GM21526 (cell line): ENCODE data around the gene ACAP2.

Experiments
- ATAC-seq: cut with Tn5 transposase; IDR thresholded peaks from one replicate; pipeline ENCODE4 v1.9.1; 2021; ENCODE audit warnings: moderate library complexity; ENCODE audit not compliant: unreplicated experiment, low FRiP score

Gene ACAP2

GRCh38 chr3:195263925-195264600 is 178.8 kb downstream of the ACAP2 start:
- no peak for ATAC-seq

- no peak for ATAC-seq
Observed at GRCh38 chr3:195263193-195263924, 179.5 kb downstream of the ACAP2 start.

DNA sequence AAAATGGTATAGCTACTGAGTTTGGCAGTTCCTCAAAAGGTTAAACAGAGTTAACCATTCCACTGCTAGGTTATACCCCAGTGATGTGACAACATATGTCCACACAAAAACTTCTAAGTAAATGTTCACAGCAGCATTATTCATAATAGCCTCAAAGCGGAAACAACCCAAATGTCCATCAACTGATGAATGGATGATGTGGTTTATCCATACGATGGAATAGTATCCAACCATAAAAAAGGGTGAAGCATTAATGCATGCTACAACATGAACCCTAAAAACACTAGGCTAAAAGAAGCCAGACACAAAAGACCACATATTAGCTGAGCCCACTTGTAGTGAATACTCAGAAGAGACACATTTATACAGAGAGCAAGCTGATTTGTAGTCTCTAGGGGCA is 180.9 kb downstream of the ACAP2 start:
- ATAC-seq: no peak

GRCh38 chr3:195260280-195260905 is 182.4 kb downstream of the ACAP2 start:
- no peak for ATAC-seq

GRCh38 chr3:195259475-195260279 is 183.1 kb downstream of the ACAP2 start:
- peak; percentile 62 for ATAC-seq

GRCh38 chr3:195259154-195259474 is 183.7 kb downstream of the ACAP2 start:
- ATAC-seq: no peak

- no peak for ATAC-seq
Observed at GRCh38 chr3:195258449-195259153, 184.2 kb downstream of the ACAP2 start.

DNA sequence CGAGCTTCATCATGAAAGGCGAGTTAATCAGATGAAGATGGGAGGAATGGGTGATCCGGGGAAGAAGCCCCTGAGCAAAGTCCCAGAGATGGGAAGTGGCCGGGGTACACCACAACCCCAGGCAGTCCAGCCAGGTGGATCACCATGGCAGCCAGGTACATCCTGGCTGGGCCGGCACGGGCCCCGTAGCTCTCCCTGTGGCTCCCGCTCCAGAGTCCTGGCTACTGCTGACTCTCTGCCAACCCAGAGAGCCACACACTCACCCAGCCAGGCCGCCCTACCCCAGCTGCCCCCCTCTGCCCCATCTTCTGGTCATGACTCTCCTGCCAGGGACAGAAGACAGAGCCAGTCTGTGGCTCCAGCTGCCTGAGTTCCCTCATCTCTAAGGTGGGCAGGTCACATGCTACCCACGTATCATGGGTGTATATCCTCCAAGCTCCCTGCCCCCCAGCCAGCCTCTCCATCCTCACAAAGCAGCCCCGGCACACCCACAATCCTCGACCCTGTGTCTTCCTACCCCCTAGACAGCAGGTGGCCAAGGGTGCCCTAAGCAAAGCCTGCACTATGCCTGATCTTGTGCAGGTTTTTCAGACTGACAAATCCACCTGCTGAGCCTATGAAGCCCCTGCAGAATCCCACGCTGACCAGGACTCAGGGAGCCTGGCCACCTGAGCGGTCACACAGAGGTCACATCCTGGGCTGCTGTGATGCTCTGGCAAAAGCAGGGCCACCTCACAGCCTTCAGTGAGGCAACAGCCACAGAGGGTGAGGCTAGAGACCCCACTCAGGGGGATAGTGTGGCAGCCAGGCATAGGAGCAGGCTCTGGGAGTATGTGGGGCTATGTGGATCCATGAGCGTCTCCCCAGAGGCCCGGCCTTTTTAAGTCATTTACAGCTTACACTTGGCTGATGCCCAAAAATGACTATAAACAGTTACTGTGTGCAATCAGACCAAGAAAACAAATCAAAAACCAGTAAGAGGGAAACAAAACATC is 185.1 kb downstream of the ACAP2 start:
- no peak for ATAC-seq

DNA sequence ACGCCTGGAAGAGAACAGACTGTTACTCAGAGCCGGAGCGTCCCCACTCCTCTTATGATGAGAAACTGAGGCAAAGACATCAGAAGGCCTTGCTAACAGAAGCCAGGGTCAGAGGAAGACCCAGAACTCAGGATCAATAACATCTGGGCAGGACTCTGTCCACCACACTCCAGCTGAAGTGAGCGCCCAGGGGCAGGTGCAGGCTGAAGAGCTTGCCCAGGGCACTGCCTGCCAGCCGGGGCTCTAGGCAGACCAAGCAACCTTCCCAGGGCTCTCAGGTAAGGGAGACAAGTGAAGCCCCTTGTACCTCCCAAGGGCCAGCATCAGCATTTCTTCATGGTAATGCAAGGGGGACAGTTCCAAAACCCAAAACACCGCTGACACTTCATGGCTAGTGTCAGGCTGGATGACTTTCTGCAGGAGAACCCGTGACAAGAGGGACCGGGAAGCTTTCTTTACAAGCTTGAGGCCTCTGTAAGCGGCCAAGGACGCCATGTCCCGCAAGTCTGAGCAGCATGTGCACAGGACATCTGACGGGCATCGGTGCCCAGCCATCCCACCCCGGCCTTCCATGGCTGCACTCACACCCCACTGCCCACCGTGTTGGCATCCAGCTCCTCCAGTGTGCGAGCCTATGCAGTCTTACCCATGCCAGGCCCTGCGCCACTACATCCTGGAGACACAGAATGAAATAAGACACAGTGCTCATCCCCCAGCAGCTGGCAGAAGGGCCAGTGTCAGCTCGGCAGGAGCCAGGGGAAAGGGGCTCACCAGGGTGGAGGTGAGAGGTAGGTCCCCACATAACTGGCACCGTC is 186.0 kb downstream of the ACAP2 start:
- no peak for ATAC-seq

DNA sequence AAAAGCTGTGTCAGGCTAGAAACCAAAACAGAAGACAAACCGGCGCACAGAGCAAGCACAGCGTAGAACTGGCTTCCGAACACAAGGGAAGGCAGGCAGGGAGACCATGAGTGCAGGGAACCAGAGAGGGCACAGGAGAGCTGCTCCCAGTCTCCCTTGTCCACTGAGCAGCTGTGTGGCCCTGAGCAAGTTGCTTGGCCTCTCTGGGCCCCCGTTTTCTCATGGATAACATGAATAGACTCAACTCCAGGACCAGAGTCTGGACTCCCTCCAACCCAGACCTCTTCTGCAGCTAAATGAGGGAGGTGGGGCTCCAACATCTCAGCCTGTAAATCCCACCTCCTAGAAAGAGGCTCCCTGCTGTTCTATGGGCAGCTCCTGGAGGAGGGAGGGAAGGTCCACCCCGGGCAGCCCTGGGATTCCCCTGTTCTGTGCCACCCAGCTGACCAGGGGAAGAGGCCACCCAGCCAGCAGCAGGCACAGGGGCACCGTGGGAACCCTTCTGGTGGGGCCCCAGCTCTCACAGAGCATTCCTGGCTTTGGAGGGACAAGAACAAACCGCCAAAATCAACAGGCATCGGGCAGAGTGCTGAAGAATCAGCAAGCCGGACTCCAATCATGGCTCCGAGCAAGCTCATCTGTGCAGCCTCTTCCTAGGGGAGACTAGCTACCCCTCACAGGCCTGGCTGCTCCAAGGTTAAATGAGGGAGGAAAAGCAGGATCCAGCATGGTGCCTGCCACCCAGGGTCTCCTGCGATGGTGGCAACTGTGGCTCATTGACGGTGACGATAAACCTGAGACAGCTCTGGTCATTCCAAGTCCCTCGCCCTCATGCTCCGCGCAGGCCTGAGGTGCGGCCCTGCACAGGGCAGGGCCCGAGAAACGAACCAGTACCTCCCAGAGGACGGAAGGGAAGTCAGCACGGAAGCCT is 187.0 kb downstream of the ACAP2 start:
- ATAC-seq: no peak

DNA sequence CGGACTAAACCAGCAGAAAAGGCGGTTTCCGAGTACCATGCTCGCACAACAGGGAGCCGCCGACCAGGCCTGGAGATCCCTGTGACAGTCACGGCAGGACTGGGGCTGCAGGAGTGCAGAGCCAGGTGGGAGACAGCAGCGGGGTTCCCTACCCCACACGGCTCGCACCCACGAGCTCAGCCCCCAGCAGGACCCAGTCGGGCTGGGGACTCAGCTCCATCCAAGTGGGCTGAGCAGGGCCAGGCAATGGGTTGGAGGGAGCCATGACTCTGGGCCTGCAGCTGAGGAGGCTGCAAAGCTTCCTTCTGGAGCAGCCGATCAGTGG is 187.7 kb downstream of the ACAP2 start:
- ATAC-seq: no peak

- ATAC-seq: no peak
Observed at GRCh38 chr3:195254454-195255175, 188.2 kb downstream of the ACAP2 start.

GRCh38 chr3:195253923-195254432 is 188.8 kb downstream of the ACAP2 start:
- ATAC-seq: no peak

DNA sequence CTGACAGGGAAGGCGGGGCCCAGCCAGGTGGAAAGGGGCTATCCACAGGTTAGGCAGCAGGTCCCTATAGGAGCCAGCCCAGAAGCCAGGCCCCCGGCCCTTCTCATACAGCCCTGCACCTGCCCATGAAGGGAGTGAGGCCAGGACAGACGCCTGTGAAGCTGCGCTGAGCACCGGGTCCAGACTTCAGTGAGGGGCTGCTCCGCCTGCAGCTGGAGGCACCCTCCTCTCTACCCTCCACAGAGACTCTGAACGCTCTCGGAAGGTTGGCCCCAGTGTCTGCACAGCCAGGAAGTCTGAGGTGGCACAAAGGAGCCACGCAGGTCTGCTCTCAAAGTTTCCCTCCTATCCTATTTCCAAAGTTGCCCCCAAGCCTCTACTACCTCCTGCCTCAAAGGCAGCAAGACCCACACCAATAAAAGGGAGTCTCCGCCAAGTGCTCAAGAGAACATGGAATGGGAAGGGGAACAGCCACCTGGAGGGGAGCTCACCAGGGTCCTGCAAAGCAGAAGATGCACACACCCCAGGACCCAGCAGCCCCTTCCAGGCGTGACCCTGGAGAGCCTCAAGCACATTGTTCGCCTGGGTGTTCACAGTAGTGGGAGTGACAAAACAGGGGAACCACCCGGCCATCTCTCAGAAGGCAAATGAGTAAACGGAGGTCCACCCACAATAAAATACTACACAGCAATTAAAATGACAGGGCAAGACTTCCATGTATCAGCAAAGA is 191.3 kb downstream of the ACAP2 start:
- no peak for ATAC-seq

- no peak for ATAC-seq
Observed at GRCh38 chr3:195250473-195251251, 192.2 kb downstream of the ACAP2 start.
